Activated T-cell treated with anti-CD3 and anti-CD28 coated beads for 24 hours (primary cell): ENCODE measurements around the gene ISM1.

Experiments used
- DNase-seq: peaks from one replicate; pipeline ENCODE4 v3.0.0-alpha.2; 2020; ENCODE audit warnings: low read depth

The ISM1 gene

GRCh38 chr20:13313201-13313600 lies 92.1 kb downstream of the ISM1 start:
- DNase-seq: no peak

DNA sequence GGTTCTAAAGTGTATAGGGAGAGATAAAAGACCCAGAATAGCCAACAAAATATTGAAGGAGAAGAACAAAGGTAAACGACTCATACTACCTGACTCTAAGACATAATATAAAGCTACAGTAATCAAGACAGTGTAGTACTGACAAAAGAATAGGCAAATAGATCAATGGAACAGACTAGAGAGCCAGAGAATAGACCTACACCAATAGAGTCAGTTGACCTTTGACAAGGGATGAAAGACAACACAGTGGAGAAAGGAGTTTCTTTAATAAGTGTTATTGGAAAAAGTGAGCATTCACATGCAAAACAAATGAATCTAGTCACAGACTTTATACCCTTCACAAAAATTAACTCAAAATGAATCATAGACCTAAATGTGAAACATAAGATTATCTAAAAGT lies 96.4 kb downstream of the ISM1 start:
- no peak for DNase-seq

DNA sequence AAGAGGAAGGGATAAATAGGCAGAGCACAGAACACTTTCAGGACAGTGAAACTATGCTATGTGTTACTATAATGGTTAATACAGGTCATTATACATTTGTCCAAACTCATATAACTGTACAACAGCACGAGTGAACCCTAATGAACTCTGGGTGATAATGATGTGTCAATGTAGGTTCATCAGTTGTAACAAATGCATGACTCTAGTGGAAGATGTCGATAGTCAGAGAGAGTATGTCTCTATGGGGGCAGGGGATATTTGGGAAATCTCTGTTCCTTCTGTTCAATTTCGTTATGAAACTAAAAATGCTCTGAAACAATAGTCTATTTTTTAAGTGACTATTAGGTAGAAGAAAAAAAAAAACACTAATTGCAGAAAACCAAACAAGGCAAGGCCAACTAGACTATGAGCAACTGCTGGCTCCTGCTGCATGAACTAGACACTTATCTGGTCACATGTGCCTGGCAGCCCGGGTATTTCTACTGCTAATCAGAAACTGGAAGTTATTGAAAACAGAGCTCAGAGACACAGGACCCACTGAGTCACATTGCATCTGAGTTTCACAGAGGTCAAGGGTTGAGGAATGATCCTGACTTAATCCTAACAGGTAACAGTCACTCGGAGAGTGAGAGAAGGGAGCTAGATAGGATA lies 97.9 kb downstream of the ISM1 start:
- no peak for DNase-seq

DNA sequence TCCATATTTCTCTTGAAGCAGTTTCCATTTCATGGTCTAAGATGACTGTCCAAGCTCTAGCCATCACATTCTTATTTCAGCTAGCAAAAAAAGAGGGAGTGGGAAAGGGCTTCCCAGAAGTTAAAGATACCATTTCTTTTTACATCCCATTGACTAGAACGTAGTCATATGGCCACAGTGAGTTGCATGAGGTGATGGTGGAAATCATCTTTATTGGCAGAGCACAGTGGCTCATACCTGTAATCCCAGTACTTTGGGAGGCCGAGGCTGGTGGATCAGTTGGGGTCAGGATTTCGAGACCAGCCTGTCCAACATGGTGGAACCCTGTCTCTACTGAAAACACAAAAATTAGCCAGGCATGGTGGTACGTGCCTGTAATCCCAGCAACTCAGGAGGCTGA lies 99.6 kb downstream of the ISM1 start:
- DNase-seq: no peak

DNA sequence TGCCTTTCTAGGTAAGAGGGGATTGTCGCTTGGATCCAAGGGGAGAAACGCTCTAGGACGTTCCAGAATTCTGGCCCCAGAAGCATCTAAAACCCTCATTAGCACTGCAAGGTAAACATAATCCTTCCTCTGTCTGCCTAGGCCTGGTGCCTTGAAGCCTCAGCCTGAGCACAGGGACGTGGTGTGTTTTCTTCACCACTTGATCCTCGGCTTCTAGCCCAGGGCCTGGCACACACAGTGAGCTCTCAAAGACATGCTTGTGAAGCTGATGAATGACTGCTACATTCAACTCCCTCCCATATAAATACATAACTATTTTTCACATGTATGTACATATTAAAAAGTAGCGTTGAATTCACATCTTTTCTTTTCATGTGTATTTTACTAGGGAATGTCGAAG lies 100.3 kb downstream of the ISM1 start:
- DNase-seq: no peak

DNA sequence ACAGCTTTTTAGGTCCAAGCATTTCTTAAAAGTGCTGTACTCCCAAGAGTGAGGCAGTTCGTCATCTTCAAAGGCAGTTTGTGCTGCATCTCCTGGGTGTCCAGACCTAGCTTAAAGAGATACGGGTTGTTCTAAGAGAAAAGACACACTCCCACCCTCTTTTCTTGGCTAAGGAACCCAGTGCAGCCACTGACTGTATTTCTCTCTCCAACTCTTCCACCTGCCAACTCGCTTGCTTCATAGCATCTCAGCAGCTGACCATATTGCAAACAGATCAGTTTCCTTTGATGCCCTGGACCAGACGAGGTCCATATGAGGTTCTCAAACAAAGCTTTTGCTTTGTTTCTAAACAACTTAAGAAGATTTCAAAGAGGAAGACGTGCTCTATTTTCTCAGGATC lies 101.1 kb downstream of the ISM1 start:
- no peak for DNase-seq

DNA sequence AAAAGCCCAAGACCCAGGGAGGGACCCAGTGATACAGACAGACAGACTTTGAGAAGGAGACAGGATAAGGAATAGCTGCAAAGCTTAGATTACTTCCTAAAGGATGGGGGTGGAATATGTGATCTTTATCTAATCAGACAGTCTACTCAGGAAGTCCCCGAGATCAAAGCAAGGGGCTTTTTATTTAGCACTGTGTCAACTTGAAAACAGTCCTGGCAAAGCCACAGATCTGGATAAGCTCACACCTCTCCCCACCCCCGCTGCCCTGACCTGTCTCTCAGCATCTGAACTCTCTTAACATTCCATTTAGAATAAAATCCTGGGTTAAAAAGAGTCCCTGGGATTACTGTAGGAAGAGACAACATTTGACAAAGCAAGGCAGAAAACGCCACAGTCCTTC lies 101.5 kb downstream of the ISM1 start:
- DNase-seq: no peak

DNA sequence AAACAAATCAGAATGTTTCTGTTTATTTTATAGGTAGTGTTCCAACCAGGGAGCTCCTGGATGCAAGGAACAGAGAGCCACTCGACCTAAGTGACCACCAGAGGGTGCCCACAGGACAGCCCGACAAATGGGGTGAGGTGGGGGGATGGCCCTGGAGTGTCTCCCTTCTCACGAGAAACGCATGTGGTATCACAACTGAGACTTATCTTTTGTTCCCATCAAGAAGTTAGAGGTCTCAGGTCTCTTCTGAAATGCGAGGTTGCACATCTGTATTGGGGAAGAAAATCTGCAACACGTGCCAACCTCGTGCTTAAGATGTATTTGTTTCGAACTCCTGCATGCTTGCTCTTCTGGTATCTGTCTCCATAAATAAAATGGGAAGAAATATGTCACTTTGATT lies 104.0 kb downstream of the ISM1 start:
- DNase-seq: no peak

- no peak for DNase-seq
Observed at GRCh38 chr20:13325796-13326340, 104.8 kb downstream of the ISM1 start.

DNA sequence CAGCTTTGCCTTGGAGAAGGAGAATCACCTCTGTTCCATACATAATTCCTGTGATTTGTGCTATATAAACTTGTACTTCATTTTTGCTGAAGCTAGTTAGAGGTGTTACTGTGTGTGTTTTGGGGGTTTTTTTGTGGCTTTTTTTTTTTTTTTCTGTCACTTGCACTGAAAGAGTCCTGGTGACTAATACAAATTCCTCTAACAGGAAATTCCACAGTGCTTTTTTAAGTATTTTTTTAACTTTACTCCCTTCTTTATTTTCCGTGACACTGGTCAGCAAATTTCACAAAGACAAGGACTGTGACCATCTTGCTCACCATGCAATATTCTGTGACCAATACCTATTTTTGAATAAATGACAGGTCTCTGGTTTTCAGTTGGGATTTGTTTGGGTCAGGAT lies 110.5 kb downstream of the ISM1 start:
- DNase-seq: no peak

DNA sequence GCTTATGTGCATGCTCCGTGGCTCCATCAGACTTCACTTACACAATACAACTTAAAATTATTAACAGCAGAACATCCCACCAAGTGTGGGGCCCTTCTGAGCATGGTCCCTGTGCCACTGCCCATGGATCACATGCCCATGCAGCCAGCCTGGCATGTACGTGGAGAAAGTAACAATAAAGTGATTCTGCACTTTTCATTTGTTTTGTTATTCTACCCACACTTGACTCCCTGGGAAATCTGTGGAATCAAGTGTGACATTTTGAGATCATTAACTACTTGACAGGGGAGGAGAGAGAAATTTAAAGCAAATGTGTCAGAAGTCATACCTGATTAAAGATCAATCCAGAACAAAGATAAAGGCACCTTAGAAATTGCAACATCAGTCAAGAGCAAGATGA lies 112.0 kb downstream of the ISM1 start:
- DNase-seq: no peak

- no peak for DNase-seq
Observed at GRCh38 chr20:13333793-13334192, 112.7 kb downstream of the ISM1 start.

DNA sequence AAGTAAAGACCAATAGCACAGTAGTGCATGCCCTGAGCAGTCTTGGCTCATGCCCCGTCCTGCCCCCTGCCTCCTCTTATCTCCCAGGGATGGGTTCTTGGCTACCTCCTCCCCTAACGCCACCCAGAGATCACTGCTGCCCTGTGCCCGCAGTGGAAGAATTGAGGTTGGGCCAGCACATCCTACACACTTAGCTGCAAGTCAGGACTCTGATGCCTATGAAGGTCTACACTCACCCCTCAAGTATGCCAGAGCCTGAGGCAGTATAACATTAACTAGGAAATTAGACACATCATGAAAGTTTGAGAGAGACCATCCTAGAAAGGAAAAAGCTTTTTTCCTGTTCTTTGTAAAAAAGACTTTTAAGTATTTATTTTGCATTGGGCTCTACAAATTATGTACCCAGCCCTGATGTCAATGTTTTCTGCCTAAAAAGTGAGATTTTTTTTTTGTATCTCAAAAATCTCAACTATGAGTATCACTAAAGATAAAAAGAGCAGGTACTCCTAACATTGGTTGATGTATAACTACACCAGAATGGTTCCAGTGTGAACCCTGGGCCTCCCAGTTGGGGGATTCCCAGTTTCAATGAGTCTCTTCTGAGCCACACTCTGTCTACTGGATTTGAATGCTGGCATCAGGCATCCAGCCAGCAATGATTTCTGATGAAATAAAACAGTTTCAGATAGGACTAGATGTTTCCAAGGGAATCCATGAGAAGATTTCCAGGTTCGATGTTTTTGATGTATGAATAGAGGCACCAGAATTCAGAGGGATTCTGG lies 115.4 kb downstream of the ISM1 start:
- no peak for DNase-seq

DNA sequence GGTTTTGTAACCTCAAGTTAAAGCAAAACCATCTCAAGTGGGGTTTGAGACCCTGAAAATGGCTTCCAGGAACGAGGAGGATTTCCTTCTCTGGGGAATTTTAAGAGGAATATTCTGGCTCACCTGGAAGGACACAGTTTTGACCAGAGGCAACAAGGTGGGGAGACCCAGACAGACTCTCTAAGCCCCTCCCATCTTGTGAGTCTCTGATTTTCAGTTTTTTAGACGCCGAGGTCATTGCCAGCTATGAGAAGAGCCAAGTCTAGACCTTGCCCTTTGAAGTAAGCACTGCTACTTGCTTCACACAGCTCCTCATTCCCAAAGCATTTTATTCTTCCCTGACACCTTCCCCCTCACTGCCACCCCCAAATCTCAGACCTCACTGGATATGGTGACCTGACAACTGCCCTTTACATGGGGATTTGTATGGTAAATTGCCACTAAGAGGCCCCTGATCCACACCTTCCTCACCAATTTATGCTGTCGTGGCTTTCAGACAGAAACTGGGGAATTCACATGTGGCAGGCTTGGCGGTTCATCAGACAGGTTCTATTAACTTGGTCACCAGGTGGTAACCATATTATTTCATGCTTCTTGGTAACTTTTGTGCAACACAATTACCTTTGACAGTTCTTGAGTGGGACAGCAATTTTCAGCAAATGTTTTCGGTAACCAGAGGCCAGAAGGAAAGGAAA lies 116.2 kb downstream of the ISM1 start:
- no peak for DNase-seq

DNA sequence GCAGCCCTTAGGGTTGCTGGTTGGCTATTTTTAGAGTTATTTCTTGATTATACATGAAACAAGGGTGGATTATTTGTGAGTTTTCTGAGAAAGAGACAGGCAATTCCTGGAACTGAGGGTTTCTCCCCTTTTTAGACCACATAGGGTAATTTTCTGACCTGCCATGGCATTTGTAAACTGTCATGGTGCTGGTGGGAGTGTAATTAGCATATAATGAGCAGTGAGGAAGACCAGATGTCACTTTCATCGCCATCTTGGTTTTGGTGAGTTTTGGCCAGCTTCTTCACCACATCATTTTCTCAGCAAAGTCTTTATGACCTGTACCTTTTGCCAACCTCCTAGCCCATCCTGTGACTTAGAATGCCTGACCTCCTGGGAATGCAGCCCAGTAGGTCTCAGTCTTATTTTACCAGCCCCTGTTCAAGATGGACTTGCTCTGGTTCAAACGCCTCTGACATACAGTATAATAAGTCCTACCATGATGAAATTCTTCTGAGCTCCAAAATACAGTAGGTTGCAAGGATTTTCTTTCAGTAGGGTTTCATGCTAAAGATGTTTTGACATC lies 117.1 kb downstream of the ISM1 start:
- no peak for DNase-seq

- no peak for DNase-seq
Observed at GRCh38 chr20:13338999-13339411, 117.9 kb downstream of the ISM1 start.

- no peak for DNase-seq
Observed at GRCh38 chr20:13340088-13340487, 119.0 kb downstream of the ISM1 start.

DNA sequence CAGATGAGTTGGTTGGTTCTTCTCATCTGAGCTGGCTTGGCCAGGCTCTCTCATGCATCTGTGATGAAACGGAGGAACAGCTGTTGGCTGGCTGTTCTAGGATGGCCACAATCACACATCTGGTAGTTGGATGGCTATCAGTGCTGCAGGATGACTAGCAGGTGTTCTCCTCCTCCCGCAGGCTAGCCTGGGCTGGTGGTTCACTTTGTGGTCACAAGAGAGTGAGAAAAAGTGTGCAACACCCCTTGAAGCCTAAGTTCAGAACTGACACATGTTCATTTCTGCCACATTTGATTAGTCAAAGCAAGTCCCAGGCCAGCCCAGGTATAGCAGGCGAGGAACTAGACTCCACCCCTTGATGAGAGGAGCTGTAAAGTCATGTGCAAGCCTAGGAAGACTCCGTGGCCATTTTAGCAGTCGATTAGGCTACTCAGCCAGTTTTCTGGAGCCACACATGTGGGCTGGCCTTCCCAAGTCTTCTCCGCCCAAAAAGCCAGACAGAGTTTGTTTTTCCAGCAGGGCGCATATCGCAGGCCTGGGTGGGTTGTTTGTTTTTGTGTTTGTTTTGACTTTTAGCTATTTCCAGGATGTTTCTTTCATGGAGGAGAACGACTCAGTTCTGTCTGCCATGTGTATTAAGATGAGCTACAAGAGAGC lies 120.8 kb downstream of the ISM1 start:
- no peak for DNase-seq

- DNase-seq: no peak
Observed at GRCh38 chr20:13342469-13343242, 121.6 kb downstream of the ISM1 start.

- no peak for DNase-seq
Observed at GRCh38 chr20:13344671-13345070, 123.6 kb downstream of the ISM1 start.
